IMR-90 (cell line): ENCODE data around the gene FAH. TPM values are rescaled to one million over a fixed set of nuclear protein-coding genes. Genes with fewer than 3 reads are reported as not detected.

Source experiments
- ATAC-seq: fragments of 200-7000 bp; cut with Tn5 transposase; 2 replicates; pipeline ENCODE4 v1.9.1; 2020; ENCODE audit warnings: low read depth, mild to moderate bottlenecking, moderate library complexity
- BruUV-seq: library from RNA; stranded (reverse); fragments of 400-500 nt; replicated peaks from 2 replicates; lab custom pipeline; 2021; lab: Mats Ljungman, UMichigan
- CTCF ChIA-PET: fragments of 300-600 bp; formaldehyde crosslinking; extraction: SDS; loops from one replicate; lab custom pipeline; 2021; ENCODE audit warnings: antibody characterized with exemption; lab: Yijun Ruan, JAX
- POLR2A ChIA-PET: fragments of 300-600 bp; sonication (Branson Sonifier 250); formaldehyde crosslinking; loops from one replicate; lab custom pipeline; 2022; ENCODE audit warnings: antibody characterized with exemption; ENCODE audit not compliant: unreplicated experiment; lab: Charles Lee
- DNase-seq: peaks from one replicate; pipeline ENCODE4 v3.0.0; 2013
- H2AFZ ChIP-seq: replicated peaks from 2 replicates; pipeline ENCODE3; 2013; ENCODE audit warnings: low read length, mild to moderate bottlenecking; ENCODE audit not compliant: poor library complexity
- H2AK5ac ChIP-seq: 2 replicates; pipeline ENCODE4 v1.6.1; 2013; ENCODE audit warnings: low read depth, low read length, inconsistent platforms
- H2AK9ac ChIP-seq: replicated peaks from 2 replicates; pipeline ENCODE3; 2013; ENCODE audit warnings: mild to moderate bottlenecking, low read depth, low read length, moderate library complexity; ENCODE audit not compliant: poor library complexity
- H2BK120ac ChIP-seq: 2 replicates; pipeline ENCODE4 v1.6.1; 2013; ENCODE audit warnings: low read depth, low read length, inconsistent platforms
- H2BK15ac ChIP-seq: 3 replicates; pipeline ENCODE4 v1.6.1; 2013; ENCODE audit warnings: low read depth, low read length, inconsistent platforms
- H2BK20ac ChIP-seq: 2 replicates; pipeline ENCODE4 v1.6.1; 2013; ENCODE audit warnings: low read depth, mild to moderate bottlenecking, inconsistent platforms, low read length, moderate library complexity
- H2BK5ac ChIP-seq: 2 replicates; pipeline ENCODE4 v1.6.1; 2013; ENCODE audit warnings: mild to moderate bottlenecking, low read depth, low read length, inconsistent platforms; ENCODE audit not compliant: poor library complexity, severe bottlenecking
- H3K14ac ChIP-seq: replicated peaks from 2 replicates; pipeline ENCODE4 v1.6.1; 2013; ENCODE audit warnings: low read depth, low read length, inconsistent platforms
- H3K18ac ChIP-seq: 2 replicates; pipeline ENCODE4 v1.6.1; 2013; ENCODE audit warnings: low read depth, low read length, control low read depth
- H3K23ac ChIP-seq: 2 replicates; pipeline ENCODE4 v1.6.1; 2013; ENCODE audit warnings: low read depth, low read length, inconsistent platforms
- H3K27ac ChIP-seq: 2 replicates; pipeline ENCODE4 v1.5.1; 2013; ENCODE audit warnings: mild to moderate bottlenecking, control low read depth, low read length; ENCODE audit not compliant: insufficient read depth
- H3K27me3 ChIP-seq: 2 replicates; pipeline ENCODE4 v1.6.1; 2013; ENCODE audit warnings: low read length; ENCODE audit not compliant: control insufficient read depth, insufficient read depth
- H3K36me3 ChIP-seq: 2 replicates; pipeline ENCODE4 v1.6.1; 2013; ENCODE audit warnings: low read length, mixed read lengths; ENCODE audit not compliant: control insufficient read depth, insufficient read depth
- H3K4ac ChIP-seq: 2 replicates; pipeline ENCODE4 v1.6.1; 2013; ENCODE audit warnings: low read depth, low read length, inconsistent platforms
- H3K4me1 ChIP-seq: 2 replicates; pipeline ENCODE4 v1.6.1; 2013; ENCODE audit warnings: low read length, mixed read lengths; ENCODE audit not compliant: control insufficient read depth, insufficient read depth
- H3K4me2 ChIP-seq: 2 replicates; pipeline ENCODE4 v1.6.1; 2013; ENCODE audit warnings: low read depth, mild to moderate bottlenecking, control low read depth, low read length, moderate library complexity
- H3K4me3 ChIP-seq: 2 replicates; pipeline ENCODE4 v1.5.1; 2013; ENCODE audit warnings: low read depth, mild to moderate bottlenecking, control low read depth, low read length, moderate library complexity; ENCODE audit not compliant: insufficient read depth
- H3K56ac ChIP-seq: 2 replicates; pipeline ENCODE4 v1.6.1; 2013; ENCODE audit warnings: low read length, inconsistent platforms; ENCODE audit not compliant: insufficient read depth; ENCODE audit errors: extremely low read depth
- H3K79me1 ChIP-seq, 2 experiments: 2 replicates each; pipeline ENCODE4 v1.6.1; 2013; ENCODE audit warnings: low read length in 2 of 2, inconsistent platforms in 1 of 2, low read depth in 1 of 2
- H3K9ac ChIP-seq: 2 replicates; pipeline ENCODE4 v1.6.1; 2013; ENCODE audit warnings: low read depth, low read length, control low read depth
- H3K9me1 ChIP-seq: 2 replicates; pipeline ENCODE4 v1.6.1; 2013; ENCODE audit warnings: low read length, inconsistent platforms; ENCODE audit not compliant: insufficient read depth
- H3K9me3 ChIP-seq: 2 replicates; pipeline ENCODE4 v1.6.1; 2013; ENCODE audit warnings: low read length; ENCODE audit not compliant: control insufficient read depth, insufficient read depth
- H4K20me1 ChIP-seq: 2 replicates; pipeline ENCODE4 v1.6.1; 2013; ENCODE audit warnings: low read length, inconsistent platforms; ENCODE audit not compliant: insufficient read depth
- H4K5ac ChIP-seq: 2 replicates; pipeline ENCODE4 v1.6.1; 2013; ENCODE audit warnings: mild to moderate bottlenecking, low read depth, low read length, control low read depth
- H4K8ac ChIP-seq, 2 experiments: 2 replicates each; pipeline ENCODE4 v1.6.1; 2013; ENCODE audit warnings: low read depth in 2 of 2, low read length in 2 of 2, control low read depth in 1 of 2, inconsistent platforms in 1 of 2
- H4K91ac ChIP-seq: 2 replicates; pipeline ENCODE4 v1.6.1; 2013; ENCODE audit warnings: low read depth, low read length, inconsistent platforms; ENCODE audit not compliant: insufficient read depth
- BHLHE40 ChIP-seq: fragments of 150-350 bp; IDR thresholded peaks from 2 replicates; pipeline ENCODE4 v1.6.1; 2016; ENCODE audit warnings: mild to moderate bottlenecking, low read depth, low read length
- MAZ ChIP-seq: IDR thresholded peaks from 2 replicates; pipeline ENCODE4 v1.6.1; 2012; ENCODE audit warnings: low read depth, mild to moderate bottlenecking, low read length, improper control_type of control experiment, moderate library complexity, borderline replicate concordance
- WGBS, 2 experiments: methylation state at CpG; one replicate each; pipeline versions ENCODE4 v1.1.5 to v1.1.7; 2013; ENCODE audit warnings: missing lambda C conversion rate in 2 of 2; ENCODE audit not compliant: insufficient read length in 1 of 2; ENCODE audit errors: extremely low coverage in 2 of 2; 5-methylcytosine and 5-hydroxymethylcytosine counted together
- dilution Hi-C: fragments of 300-500 bp; cut with HindIII; formaldehyde crosslinking; loops from one replicate; pipeline ENCODE4 v1.14.3; 2018; ENCODE audit warnings: low sequenced_read_pairs; ENCODE audit not compliant: unreplicated experiment
- in situ Hi-C: fragments of 300-500 bp; cut with MboI; formaldehyde crosslinking; loops from 3 replicates; pipeline ENCODE4 v1.14.3; 2019; ENCODE audit warnings: low sequenced_read_pairs, inconsistent platforms, mixed read lengths
- intact Hi-C: fragments of 100-400 bp; cut with micrococcal nuclease; formaldehyde crosslinking; loops from 2 replicates; pipeline ENCODE4 v1.10.0; 2022
- polyA plus RNA-seq, 3 experiments: library from polyadenylated mRNA; depleted of rRNA; stranded (reverse); fragments of >200 nt; gene quantifications; 2 replicates each; pipeline ENCODE4 v1.2.3, GENCODE V29; 2012; ENCODE audit warnings: low replicate concordance in 1 of 3
- total RNA-seq: library from RNA; depleted of rRNA; stranded (reverse); fragments of >200 nt; gene quantifications from 2 replicates; pipeline ENCODE4 v1.2.3, GENCODE V29; 2012
- TF ChIP-seq, protein P1 (sequence below): fragments of 150-350 bp; IDR thresholded peaks from 2 replicates; pipeline ENCODE4 v1.6.1; 2016; ENCODE audit warnings: low read depth, mild to moderate bottlenecking, low read length, moderate library complexity, borderline replicate concordance

Gene FAH
- total and polyA plus RNA-seq, 2 of the 4 experiments (the other 2 are of a cell fraction), result 43.1 to 48.6 TPM

DNA sequence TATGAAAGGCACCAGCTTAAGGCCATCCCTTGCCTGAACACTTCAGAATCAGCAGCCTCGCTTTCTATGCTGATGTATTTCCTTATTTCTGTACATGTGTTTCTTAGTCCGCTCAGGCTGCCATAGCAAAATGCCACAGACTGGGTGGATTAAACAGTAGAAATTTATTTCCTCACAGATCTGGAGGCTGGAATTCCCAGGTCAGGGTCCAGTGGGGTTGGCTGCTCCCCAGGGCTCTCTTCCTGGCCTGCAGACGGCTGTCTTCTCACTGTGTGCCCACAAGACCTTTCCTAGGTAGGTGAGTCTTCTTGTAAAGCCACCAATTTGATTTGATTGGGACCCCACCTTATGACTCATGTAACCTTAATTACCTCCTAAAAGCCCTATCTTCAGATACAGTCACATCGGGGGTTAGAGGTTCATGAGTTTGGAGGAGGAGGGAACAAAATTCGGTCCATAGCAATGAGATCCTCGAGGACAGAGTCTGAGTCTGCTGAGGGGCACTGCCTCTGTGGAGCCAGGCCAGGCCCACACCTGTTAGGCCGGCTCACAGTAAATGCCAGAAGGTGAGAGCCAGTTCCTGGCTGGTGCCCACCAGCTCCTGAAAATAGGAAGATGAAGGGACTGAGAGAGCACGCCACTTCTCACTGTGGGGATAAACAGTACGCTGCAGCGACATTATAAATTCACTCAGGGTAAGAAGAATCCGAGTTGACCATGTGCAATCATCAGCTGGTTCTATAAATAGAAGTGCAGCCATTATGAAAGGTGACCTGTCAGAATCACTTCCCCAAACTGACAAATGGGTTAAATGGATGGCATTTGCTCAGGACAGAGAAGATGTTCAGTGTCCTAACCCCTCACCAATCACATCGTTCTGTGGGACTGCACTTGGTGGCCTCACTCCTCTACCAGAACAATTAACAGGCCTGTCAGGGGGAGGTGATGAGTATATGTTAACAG lies 58.1 kb downstream of the FAH start:
- no peaks in the 10 kb centered on the region for H3K4me1 ChIP-seq
- H3K4me3 ChIP-seq, result no peak overlapping the region
- no peak overlapping the region for H3K4me2 ChIP-seq
- no peak overlapping the region for H2AK9ac ChIP-seq
- H3K27ac ChIP-seq, result no peak overlapping the region
- no peaks in the 10 kb centered on the region for H4K20me1 ChIP-seq
- no TSS peak for BruUV-seq
- ChIA-PET POLR2A (no interaction called here), CTCF (no interaction called here)
- no peak overlapping the region for H4K91ac ChIP-seq
- H3K9me1 ChIP-seq, result no peaks in the 10 kb centered on the region
- no peaks in the 10 kb centered on the region for H3K79me1 ChIP-seq
- H2BK15ac ChIP-seq, result no peak overlapping the region
- H3K27me3 ChIP-seq, result peaks cover 27% of the 10 kb centered on the region
- peak overlapping the region; percentile 32 for H2AFZ ChIP-seq
- no peak overlapping the region for H3K23ac ChIP-seq
- no peak overlapping the region for H4K5ac ChIP-seq
- intact Hi-C loops, result no loop called here
- H2BK20ac ChIP-seq, result no peak overlapping the region
- no peak overlapping the region for H2BK5ac ChIP-seq
- in situ Hi-C loops, result no loop called here
- no peak overlapping the region for H3K9ac ChIP-seq
- no peak overlapping the region for H2AK5ac ChIP-seq
- no peak overlapping the region for H3K14ac ChIP-seq
- no peaks in the 10 kb centered on the region for H3K36me3 ChIP-seq
- TF ChIP-seq BHLHE40, result no peak
- no peak for TF ChIP-seq MAZ
- TF ChIP-seq, protein P1, sequence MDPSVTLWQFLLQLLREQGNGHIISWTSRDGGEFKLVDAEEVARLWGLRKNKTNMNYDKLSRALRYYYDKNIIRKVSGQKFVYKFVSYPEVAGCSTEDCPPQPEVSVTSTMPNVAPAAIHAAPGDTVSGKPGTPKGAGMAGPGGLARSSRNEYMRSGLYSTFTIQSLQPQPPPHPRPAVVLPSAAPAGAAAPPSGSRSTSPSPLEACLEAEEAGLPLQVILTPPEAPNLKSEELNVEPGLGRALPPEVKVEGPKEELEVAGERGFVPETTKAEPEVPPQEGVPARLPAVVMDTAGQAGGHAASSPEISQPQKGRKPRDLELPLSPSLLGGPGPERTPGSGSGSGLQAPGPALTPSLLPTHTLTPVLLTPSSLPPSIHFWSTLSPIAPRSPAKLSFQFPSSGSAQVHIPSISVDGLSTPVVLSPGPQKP, result no peak
- DNase-seq (no peak), ATAC-seq (no peak)
- H3K4ac ChIP-seq, result no peak overlapping the region
- H2BK120ac ChIP-seq, result no peak overlapping the region
- no peak overlapping the region for H3K18ac ChIP-seq
- dilution Hi-C loops, result no loop called here
- WGBS, 2 experiments, result 66% methylated on average over 2 of the region's 12 CpGs; no CpG with 5 or more reads in 1 of the 2 experiments
- H3K56ac ChIP-seq, result no peak overlapping the region
- peaks cover 3% of the 10 kb centered on the region; the same call in 1 of the 2 replicates for H3K9me3 ChIP-seq
- no peak overlapping the region for H4K8ac ChIP-seq
